K562 (cell line): ENCODE measurements around the gene ODAD3. TPM values are rescaled to one million over a fixed set of nuclear protein-coding genes. Genes with fewer than 3 reads are reported as not detected.

Source experiments
- ATAC-seq: fragments of 200-7000 bp; cut with Tn5 transposase; 3 replicates; pipeline ENCODE4 v1.9.1; 2020; ENCODE audit warnings: moderate library complexity
- BruUV-seq: library from RNA; stranded (reverse); fragments of 400-500 nt; replicated peaks from 2 replicates; lab custom pipeline; 2021; lab: Mats Ljungman, UMichigan
- CTCF ChIA-PET: fragments of 300-600 bp; formaldehyde crosslinking; extraction: SDS; loops from one replicate; lab custom pipeline; 2021; ENCODE audit warnings: low intra/inter-chr PET ratio; lab: Yijun Ruan, JAX
- POLR2A ChIA-PET: fragments of 300-600, 350-650 bp; sonication (Branson Sonifier 250); formaldehyde crosslinking; extraction: SDS; loops from one replicate; lab custom pipeline; 2021; ENCODE audit warnings: antibody characterized with exemption, inconsistent platforms; lab: Yijun Ruan, JAX
- DNase-seq, 4 experiments: peaks; one replicate each; pipeline versions ENCODE4 v3.0.0 to v3.0.0-alpha.2; 2011 to 2018; ENCODE audit warnings: low spot score in 3 of 4, mixed read lengths in 3 of 4; ENCODE audit errors: extremely low read depth in 1 of 4
- FAIRE-seq: peaks from 2 replicates; lab custom pipeline; 2011; peaks lifted over from hg19 to GRCh38; lab: Jason Lieb, UNC
- H2AFZ ChIP-seq: 2 replicates; pipeline ENCODE4 v1.6.0; 2011; ENCODE audit warnings: low read depth, low read length, control low read depth, inconsistent platforms
- H3K27ac ChIP-seq: fragments of 200-600 bp; 3 replicates; pipeline ENCODE4 v1.8.0; 2011; ENCODE audit warnings: low read depth, mild to moderate bottlenecking, control low read depth, inconsistent platforms, low read length, moderate library complexity, mixed read lengths; ENCODE audit errors: extremely low read depth
- H3K27me3 ChIP-seq, 2 experiments: fragments of 300-600 bp in 1 of 2; 2 replicates in 1 of 2; 3 replicates in 1 of 2; pipeline versions ENCODE4 v1.6.0 to v1.8.0; 2011; ENCODE audit warnings: inconsistent platforms in 2 of 2, low read length in 2 of 2, mild to moderate bottlenecking in 1 of 2, mixed read lengths in 1 of 2, moderate library complexity in 1 of 2; ENCODE audit not compliant: control insufficient read depth in 2 of 2, insufficient read depth in 2 of 2
- H3K36me3 ChIP-seq: fragments of 300-600 bp; 3 replicates; pipeline ENCODE4 v1.8.0; 2011; ENCODE audit warnings: mild to moderate bottlenecking, low read length, inconsistent platforms; ENCODE audit not compliant: control insufficient read depth, insufficient read depth
- H3K4me1 ChIP-seq, 2 experiments: fragments of 200-600 bp in 1 of 2; replicated peaks in 1 of 2; 2 replicates in 1 of 2; 3 replicates in 1 of 2; pipeline versions ENCODE4 v1.5.1 to v1.8.0; 2011; ENCODE audit warnings: inconsistent platforms in 2 of 2, low read length in 2 of 2, mild to moderate bottlenecking in 1 of 2, mixed read lengths in 1 of 2, moderate library complexity in 1 of 2; ENCODE audit not compliant: control insufficient read depth in 2 of 2, insufficient read depth in 2 of 2
- H3K4me2 ChIP-seq: 2 replicates; pipeline ENCODE4 v1.6.1; 2011; ENCODE audit warnings: low read length, control low read depth, inconsistent platforms, mixed read lengths; ENCODE audit not compliant: insufficient read depth
- H3K4me3 ChIP-seq: fragments of 200-600 bp; sonication (generic), shearing (Covaris generic); 2 replicates; pipeline ENCODE4 v1.5.1; 2016; ENCODE audit warnings: control low read depth, inconsistent platforms
- H3K79me2 ChIP-seq: fragments of 200-600 bp; 3 replicates; pipeline ENCODE4 v1.8.0; 2011; ENCODE audit warnings: low read length, inconsistent platforms; ENCODE audit not compliant: control insufficient read depth, insufficient read depth
- H3K9ac ChIP-seq, 2 experiments: 2 replicates each; pipeline versions ENCODE4 v1.6.0 to v1.6.1; 2011; ENCODE audit warnings: low read depth in 2 of 2, low read length in 2 of 2, control low read depth in 1 of 2, inconsistent platforms in 1 of 2, mild to moderate bottlenecking in 1 of 2, mixed read lengths in 1 of 2; ENCODE audit not compliant: insufficient read depth in 1 of 2
- H3K9me1 ChIP-seq: one replicate; pipeline ENCODE4 v1.6.0; 2011; ENCODE audit warnings: inconsistent platforms, mild to moderate bottlenecking, low read length, moderate library complexity; ENCODE audit not compliant: control insufficient read depth, insufficient read depth
- H3K9me3 ChIP-seq: replicated peaks from 2 replicates; pipeline ENCODE4 v1.5.1; 2011; ENCODE audit warnings: low read depth, low read length, inconsistent platforms; ENCODE audit not compliant: control insufficient read depth, insufficient read depth
- H4K20me1 ChIP-seq: replicated peaks from 2 replicates; pipeline ENCODE4 v1.6.1; 2011; ENCODE audit warnings: low read length, inconsistent platforms, mixed read lengths; ENCODE audit not compliant: control insufficient read depth, insufficient read depth
- ATF6 ChIP-seq: sonication (generic); formaldehyde crosslinking; IDR thresholded peaks from 2 replicates; pipeline ENCODE4 v1.4.0; 2020; ENCODE audit warnings: mild to moderate bottlenecking, missing genetic modification reagents
- DIDO1 ChIP-seq: fragments of 450-650 bp; IDR thresholded peaks from 2 replicates; pipeline ENCODE4 v1.6.1; 2016; ENCODE audit warnings: low read depth, missing biosample characterization, missing genetic modification characterization
- DNMT1 ChIP-seq: fragments of 450-650 bp; IDR thresholded peaks from 2 replicates; pipeline ENCODE4 v1.6.1; 2016; ENCODE audit warnings: antibody characterized with exemption, mild to moderate bottlenecking
- GABPA ChIP-seq: fragments of 200-800 bp; sonication (Bioruptor generic); conservative IDR thresholded peaks from 2 replicates; pipeline ENCODE4 v1.6.1; 2016; ENCODE audit warnings: low read depth, missing genetic modification characterization, missing compliant biosample characterization
- HMGXB4 ChIP-seq: sonication (generic); formaldehyde crosslinking; IDR thresholded peaks from 2 replicates; pipeline ENCODE4 v1.8.1; 2023; ENCODE audit warnings: mild to moderate bottlenecking, missing genetic modification reagents
- ID3 ChIP-seq, 2 experiments: fragments of 250-450 bp in 1 of 2; fragments of 450-650 bp in 1 of 2; sonication (Bioruptor Pico) in 1 of 2; IDR thresholded peaks; 2 replicates each; pipeline versions ENCODE4 v1.6.1 to v1.8.0; 2016 to 2021; ENCODE audit warnings: mild to moderate bottlenecking in 2 of 2, moderate library complexity in 2 of 2, missing compliant biosample characterization in 1 of 2, missing genetic modification characterization in 1 of 2
- MYNN ChIP-seq, 2 experiments: sonication (generic); formaldehyde crosslinking in 1 of 2; IDR thresholded peaks; 2 replicates each; pipeline versions ENCODE4 v1.5.0 to v1.6.1; 2016 to 2020; ENCODE audit warnings: antibody characterized with exemption in 1 of 2, missing genetic modification reagents in 1 of 2
- POLR2G ChIP-seq: fragments of 200-400 bp; formaldehyde crosslinking; IDR thresholded peaks from 2 replicates; pipeline ENCODE4 v1.6.1; 2017; ENCODE audit warnings: low read depth, mild to moderate bottlenecking, antibody characterized with exemption, low read length, moderate library complexity
- RAD51 ChIP-seq: fragments of 450-650 bp; IDR thresholded peaks from 2 replicates; pipeline ENCODE4 v1.7.1; 2016; ENCODE audit warnings: low read depth, mild to moderate bottlenecking, borderline replicate concordance
- RBFOX2 ChIP-seq: fragments of 200-400 bp; formaldehyde crosslinking; IDR thresholded peaks from 2 replicates; pipeline ENCODE4 v1.6.1; 2017; ENCODE audit warnings: low read depth, mild to moderate bottlenecking, low read length, moderate library complexity
- SRSF9 ChIP-seq: fragments of 200-400 bp; formaldehyde crosslinking; IDR thresholded peaks from 2 replicates; pipeline ENCODE4 v1.6.1; 2017; ENCODE audit warnings: low read depth, low read length, borderline replicate concordance
- STAT5A ChIP-seq: IDR thresholded peaks from 2 replicates; pipeline ENCODE4 v1.6.1; 2012; ENCODE audit warnings: low read length, inconsistent platforms, borderline replicate concordance
- TARDBP ChIP-seq: fragments of 450-650 bp; IDR thresholded peaks from 2 replicates; pipeline ENCODE4 v1.6.1; 2016
- XRCC5 ChIP-seq: fragments of 200-400 bp; formaldehyde crosslinking; IDR thresholded peaks from 2 replicates; pipeline ENCODE4 v1.6.1; 2017; ENCODE audit warnings: low read depth, mild to moderate bottlenecking, low read length
- ZBTB2 ChIP-seq: fragments of 450-650 bp; IDR thresholded peaks from 2 replicates; pipeline ENCODE4 v1.6.1; 2016; ENCODE audit warnings: antibody characterized with exemption
- ZNF134 ChIP-seq: fragments of 250-450 bp; sonication (Bioruptor Pico); conservative IDR thresholded peaks from 2 replicates; pipeline ENCODE4 v1.4.0; 2020
- ZNF586 ChIP-seq: fragments of 450-650 bp; formaldehyde crosslinking; conservative IDR thresholded peaks from 2 replicates; pipeline ENCODE4 v1.4.0; 2020; ENCODE audit warnings: mild to moderate bottlenecking, moderate library complexity
- WGBS: fragments of 100-300 bp; shearing (Covaris generic); methylation state at CpG from one replicate; pipeline ENCODE4 v1.1.6; 2016; ENCODE audit warnings: low coverage, mixed read lengths; ENCODE audit not compliant: insufficient coverage; ENCODE audit errors: missing lambda C conversion rate; 5-methylcytosine and 5-hydroxymethylcytosine counted together
- in situ Hi-C: fragments of 300-500 bp; cut with MboI; formaldehyde crosslinking; loops from 4 replicates; pipeline ENCODE4 v1.15.0; 2018; ENCODE audit warnings: inconsistent platforms, mixed read lengths
- intact Hi-C: fragments of 100-400 bp; cut with micrococcal nuclease; formaldehyde crosslinking; loops from 2 replicates; pipeline ENCODE4 v1.14.2; 2022
- polyA plus RNA-seq, 8 experiments: library from polyadenylated mRNA; depleted of rRNA in 4 of 8; stranded (reverse) in 5 of 8; unstranded in 3 of 8; fragments of >200 nt; fragmentation: Nextera tagmentation in 2 of 8; fragmentation: Illumina TruSeq in 1 of 8; extraction: Ambion mirVana in 2 of 8; extraction: Trizol in 1 of 8; gene quantifications; 2 replicates each; pipeline versions ENCODE4 v1.2.1 to v1.2.3, GENCODE V29; 2011 to 2014; ENCODE audit warnings: inconsistent platforms in 1 of 8, missing spikeins in 1 of 8
- total RNA-seq, 7 experiments: library from RNA; depleted of rRNA in 6 of 7; stranded (reverse); fragments of >200 nt in 6 of 7; fragmentation: Illumina TruSeq in 2 of 7; extraction: Trizol in 2 of 7; gene quantifications; 2 replicates each; pipeline versions ENCODE4 v1.2.1 to v1.2.3, GENCODE V29; 2011 to 2021; ENCODE audit warnings: low replicate concordance in 1 of 7

The ODAD3 gene
- total and polyA plus RNA-seq, 9 of the 15 experiments (the other 6 are each of a cell fraction or from before 2014, with no cell fraction given), result 0.07 to 0.72 (median 0.14) TPM; not detected in 2

GRCh38 chr19:11473725-11474124, 38.8 kb upstream of the ODAD3 start:
- no peaks in the 10 kb centered on the region for H3K9me3 ChIP-seq
- no peak for ATAC-seq
- no peaks in the 10 kb centered on the region for H3K9me1 ChIP-seq
- no TSS peak for BruUV-seq
- H3K27me3 ChIP-seq, result peaks cover 10 to 26% of the 10 kb centered on the region in 2 experiments
- TF ChIP-seq GABPA (no peak), RBFOX2 (no peak), TARDBP (no peak), DNMT1 (no peak), ZNF586 (no peak), STAT5A (no peak), ZNF134 (no peak), ZBTB2 (no peak), DIDO1 (tag) (no peak), MYNN (IDR thresholded peaks at IDR 0.05) (no peak), MYNN (CRISPR knock-in tag; IDR thresholded peaks at IDR 0.05) (no peak), ID3 (CRISPR knock-in tag; IDR thresholded peaks at IDR 0.05) (no peak), ID3 (tag; IDR thresholded peaks at IDR 0.05) (no peak), POLR2G (no peak), XRCC5 (no peak), SRSF9 (no peak), HMGXB4 (CRISPR knock-in tag) (no peak), ATF6 (CRISPR knock-in tag) (no peak), RAD51 (no peak)
- H3K36me3 ChIP-seq, result no peaks in the 10 kb centered on the region
- H3K9ac ChIP-seq, result no peak overlapping the region
- ChIA-PET CTCF (no interaction called here), POLR2A (interaction anchor here (0.6 kb wide), 1 partner anchor 63 kb away, joined by 3 read pairs; no protein-coding TSS in a partner anchor)
- 5% methylated on average over 4 of the region's 4 CpGs for WGBS
- no peak overlapping the region for H3K4me2 ChIP-seq
- no peak overlapping the region for H3K27ac ChIP-seq
- no peak overlapping the region for H2AFZ ChIP-seq
- no peak for FAIRE-seq
- intact Hi-C loops (no loop called here), in situ Hi-C loops (no loop called here)
- no peak for DNase-seq
- peaks cover 4 to 7% of the 10 kb centered on the region in 2 experiments; a peak in 2 of 5 replicates for H3K4me1 ChIP-seq
- H4K20me1 ChIP-seq, result no peaks in the 10 kb centered on the region; the same call in 1 of the 2 replicates
- no peaks in the 10 kb centered on the region for H3K79me2 ChIP-seq
- H3K4me3 ChIP-seq, result no peak overlapping the region
